GM04503 (cell line): ENCODE results near the gene DAGLA.
A peak's percentile ranks its signal among the peaks of the same experiment; 100 is the strongest.
"Not testable (repeated sequence)": the region's sequence is repeated elsewhere in the genome, so short reads cannot be mapped to it uniquely, and the experiment has no call there.

Source experiments
- DNase-seq: peaks from one replicate; pipeline ENCODE4 v3.0.0-alpha.2; 2012; ENCODE audit warnings: low read depth

The DAGLA gene

GRCh38 chr11:61667684-61668305, 12.4 kb upstream of the DAGLA start:
- no peak for DNase-seq

GRCh38 chr11:61669417-61669816, 10.8 kb upstream of the DAGLA start:
- no peak for DNase-seq

- no peak for DNase-seq
Observed at GRCh38 chr11:61670626-61671025, 9.6 kb upstream of the DAGLA start.

DNA sequence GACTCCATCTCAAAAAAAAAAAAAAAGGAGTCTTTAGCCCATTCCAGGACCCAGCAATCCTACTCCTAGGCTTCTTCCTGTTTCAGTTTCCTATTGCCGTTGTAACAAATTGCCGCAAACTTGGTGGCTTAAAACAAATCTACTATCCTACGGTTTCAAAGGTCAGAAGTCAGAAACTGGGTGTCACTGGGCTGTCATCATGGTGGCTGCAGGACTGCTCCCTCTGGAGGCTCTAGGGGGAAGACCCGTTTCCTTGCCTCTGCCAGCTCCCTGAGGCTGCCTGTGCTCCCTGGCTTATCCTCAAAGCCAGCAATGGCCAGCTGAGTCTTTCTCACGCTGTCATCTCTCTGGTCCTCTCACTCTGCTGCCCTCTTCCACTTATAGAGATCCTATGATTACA, 8.7 kb upstream of the DAGLA start:
- DNase-seq = no peak

GRCh38 chr11:61673946-61674467, 6.2 kb upstream of the DAGLA start:
- not testable (repeated sequence) for DNase-seq

DNA sequence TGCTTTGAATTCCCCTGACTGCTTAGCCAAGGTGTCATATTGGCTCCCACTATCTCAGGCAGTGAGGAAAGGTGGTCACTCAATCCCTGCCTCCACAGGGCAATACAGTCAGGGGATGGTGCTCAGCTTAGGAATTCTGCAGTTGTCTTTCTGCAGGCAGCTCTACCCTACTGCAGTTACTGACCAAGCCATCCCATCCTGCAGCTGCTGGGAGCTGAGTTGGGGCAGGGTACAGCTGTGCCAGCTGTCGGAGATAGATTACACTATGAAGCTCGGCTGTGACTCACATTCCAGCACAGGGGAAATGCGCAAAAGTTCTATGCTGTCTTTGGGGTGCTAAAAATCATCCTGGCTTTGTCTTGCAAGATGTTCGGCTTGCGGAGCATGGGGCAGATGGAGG, 4.4 kb upstream of the DAGLA start:
- no peak for DNase-seq

GRCh38 chr11:61679296-61679695, 895 bp upstream of the DAGLA start:
- no peak for DNase-seq

DNA sequence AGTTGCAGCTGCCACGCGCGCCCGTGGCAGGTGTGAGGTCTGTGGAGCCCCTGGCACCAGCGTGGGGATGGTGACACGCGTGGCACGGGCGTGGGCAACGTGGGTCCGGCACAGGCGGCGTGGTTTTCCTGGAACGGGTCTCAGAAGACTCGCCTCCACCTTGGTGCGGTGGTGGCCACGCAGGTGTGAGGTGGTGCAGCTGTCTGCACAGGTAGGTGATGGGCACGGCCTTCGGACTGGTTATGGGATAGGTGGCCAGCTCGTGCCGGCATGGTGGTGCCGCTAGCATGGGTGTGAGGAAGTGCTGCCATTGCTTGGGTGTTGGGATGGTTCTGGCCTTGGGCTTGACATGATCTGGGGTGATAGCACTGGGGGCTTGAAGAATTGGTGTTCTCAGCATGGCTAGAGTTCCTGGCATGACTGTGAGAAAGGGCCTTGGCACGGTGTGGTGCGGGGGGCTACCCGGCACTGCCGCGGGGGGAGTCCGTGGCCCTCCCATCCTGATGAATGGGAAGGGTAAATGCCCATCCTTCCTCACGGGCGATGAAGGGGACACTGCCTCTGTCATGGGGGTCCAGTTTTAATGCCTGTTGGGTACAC, 531 bp downstream of the DAGLA start:
- no peak for DNase-seq

GRCh38 chr11:61682093-61682732, 2.0 kb downstream of the DAGLA start:
- DNase-seq = no peak

- no peak for DNase-seq
Observed at GRCh38 chr11:61682906-61683675, 2.9 kb downstream of the DAGLA start.

DNA sequence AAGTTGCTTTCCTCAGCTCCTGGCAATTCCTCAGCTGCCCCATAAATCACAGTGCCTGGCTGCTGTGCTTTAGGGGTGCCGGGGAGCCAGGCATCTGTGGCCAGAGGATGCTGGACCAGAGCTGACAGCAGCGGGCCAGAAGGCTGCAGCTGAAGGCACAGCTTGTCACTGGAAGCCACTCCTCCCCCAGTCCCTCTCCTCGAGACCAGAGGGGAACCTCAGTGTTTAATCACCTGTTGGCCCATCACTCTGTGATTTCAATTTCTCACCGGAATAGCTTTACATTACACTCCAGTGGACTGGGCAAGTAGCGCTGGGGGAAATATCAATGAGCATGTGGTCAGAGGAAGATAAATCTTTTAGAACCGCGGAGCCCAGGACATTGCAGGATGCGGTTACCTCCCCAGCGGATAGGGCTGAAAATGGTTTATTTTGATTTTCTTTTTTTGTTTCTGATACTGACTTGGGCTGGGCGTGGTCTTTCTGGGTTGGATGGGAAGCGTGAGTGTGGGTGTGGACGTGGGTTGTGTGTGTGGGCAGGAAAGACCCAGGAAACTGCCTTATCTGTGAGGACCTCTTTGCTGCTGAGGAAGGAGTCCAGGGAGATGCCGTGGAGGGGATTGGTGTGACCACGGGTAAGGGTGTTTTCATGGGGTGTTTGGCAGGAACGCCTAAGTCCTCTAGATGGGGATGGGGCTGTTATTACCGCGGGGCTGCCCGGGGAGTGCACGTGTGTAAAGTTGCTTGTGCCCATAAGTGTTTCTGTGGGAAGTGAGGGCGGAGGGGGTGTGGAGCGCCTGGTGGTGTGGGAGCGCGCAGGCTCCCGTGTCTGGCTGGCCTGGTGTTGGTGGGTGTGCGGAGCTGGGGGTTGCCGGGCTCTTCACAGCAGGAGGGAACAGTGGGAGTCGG, 4.0 kb downstream of the DAGLA start:
- no peak for DNase-seq

GRCh38 chr11:61684870-61685616, 4.9 kb downstream of the DAGLA start:
- DNase-seq = no peak

GRCh38 chr11:61685617-61685967, 5.4 kb downstream of the DAGLA start:
- DNase-seq = no peak

DNA sequence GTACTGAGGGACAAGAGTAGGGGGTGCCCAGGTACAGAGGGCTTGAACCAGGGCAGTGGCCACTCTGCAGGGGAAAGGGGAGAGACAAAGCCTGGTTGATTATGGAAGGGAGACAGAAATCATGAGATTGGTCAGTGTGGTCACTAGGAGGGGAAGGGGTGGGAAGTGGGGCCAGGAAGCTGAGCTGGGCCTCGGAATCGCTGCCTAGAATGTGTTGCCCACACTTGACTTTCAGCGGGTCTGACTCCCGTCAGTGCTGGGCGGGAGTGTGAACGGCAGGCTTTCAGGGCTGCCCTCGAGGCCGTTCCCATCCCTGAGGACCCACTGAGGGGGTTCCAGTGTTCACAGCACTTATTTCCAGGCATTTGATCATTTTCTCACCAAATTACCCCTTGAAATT, 5.9 kb downstream of the DAGLA start:
- no peak for DNase-seq

- no peak for DNase-seq
Observed at GRCh38 chr11:61686469-61686868, 6.3 kb downstream of the DAGLA start.

DNA sequence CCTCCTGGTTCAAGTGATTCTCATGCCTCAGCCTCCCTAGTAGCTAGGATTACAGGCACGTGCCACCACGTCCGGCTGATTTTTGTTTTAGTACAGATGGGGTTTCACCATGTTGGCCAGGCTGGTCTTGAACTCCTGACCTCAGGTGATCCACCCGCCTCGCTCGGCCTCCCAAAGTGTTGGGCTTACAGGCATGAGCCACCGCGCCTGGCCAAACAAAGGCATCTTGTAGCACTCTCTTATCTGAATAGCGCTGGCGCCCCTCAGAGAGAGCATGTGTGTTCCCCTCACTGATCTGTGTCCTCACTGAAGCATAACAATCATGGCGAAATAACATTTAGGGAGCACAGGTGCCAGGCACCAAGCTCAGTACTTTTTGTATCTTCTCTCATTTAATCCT, 7.2 kb downstream of the DAGLA start:
- DNase-seq = no peak

DNA sequence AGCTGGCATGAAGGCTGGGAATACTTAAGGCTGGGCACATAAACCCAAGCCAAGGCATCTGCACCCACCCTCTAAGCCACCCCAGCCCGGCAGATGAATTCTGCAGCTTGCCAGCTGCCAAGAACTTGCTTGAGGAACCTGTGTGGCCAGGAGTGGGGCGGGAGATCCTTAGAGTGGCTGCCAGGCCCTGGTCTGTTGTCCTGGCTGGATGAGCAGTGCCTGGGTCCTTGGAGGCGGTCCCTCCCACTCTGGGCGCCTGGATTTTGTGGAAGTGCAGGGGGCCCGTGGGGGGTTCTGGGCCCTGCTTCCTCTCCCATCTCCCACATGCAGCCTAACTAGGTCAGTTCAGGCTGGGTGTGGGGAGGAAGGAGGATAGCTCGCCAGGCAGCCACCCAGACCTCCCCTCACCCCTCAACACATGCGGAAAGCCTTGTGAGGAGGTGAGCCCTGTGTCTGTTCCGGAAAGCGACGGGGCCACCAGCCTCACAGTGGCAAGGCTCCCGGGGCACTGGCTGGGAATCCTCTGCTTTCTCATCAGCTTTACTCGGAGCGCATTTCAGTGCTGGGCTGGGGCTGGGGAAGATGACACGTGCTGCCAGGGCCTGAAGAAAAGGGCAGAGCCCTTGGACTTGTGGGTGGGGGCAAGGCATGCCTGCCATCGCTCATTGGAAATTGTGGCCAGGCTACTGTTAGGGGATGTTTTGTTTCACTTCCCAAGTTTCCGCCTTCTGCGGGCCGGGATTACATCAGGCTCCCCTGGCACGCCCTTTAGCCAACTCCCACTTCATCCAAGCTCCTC, 8.4 kb downstream of the DAGLA start:
- DNase-seq = peak; percentile 66

DNA sequence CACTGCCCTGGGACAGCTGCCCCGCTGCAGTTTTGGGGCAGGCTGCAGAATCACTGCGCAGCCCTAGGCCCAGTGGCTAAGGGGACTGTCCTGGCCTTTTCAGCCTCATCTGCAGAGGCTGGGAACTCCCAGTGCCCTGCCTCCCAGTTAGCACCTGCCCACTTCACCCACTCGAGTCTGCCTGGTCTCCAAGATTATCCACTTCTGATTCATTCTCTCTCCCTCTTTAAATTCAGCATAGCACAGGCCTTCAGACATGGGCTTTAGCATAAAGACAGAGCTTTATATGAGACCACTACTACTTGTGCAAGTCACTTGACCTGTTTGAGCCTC, 8.9 kb downstream of the DAGLA start:
- no peak for DNase-seq

DNA sequence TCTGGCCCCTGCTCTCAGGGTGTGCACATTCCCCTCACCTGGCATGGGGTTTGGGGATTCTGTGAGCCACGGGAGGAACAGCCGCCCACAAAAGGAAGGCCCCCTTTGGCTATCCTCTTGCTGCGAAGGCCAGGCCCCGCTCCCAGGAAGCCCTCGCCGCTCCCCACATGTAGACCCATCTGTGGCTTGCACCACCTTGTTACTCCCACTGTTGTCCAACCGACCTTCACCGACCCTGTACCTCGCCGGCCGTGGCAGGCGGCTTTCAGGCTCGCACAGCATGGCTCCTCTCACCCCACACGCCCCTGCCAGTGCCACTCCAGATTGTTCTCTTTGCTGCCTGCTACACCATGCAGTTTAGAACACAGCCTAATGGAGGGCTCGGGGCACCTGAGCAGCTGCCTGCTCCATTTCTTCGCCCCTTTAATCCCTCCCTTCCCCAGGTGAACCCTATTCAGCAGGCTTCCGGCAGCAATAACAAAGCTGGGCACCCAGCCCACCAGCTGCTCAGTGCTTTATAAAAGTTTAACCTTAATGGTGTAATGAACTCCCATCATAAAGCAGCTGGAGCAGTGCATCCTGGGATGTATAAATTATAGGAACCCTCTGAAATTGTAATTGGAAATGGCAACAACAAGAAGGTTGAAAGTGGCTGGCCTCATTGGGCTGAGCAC, 10.7 kb downstream of the DAGLA start:
- DNase-seq = no peak
